Activated CD4-positive, alpha-beta T cell treated with anti-CD3 and anti-CD28 coated beads for 1 hour (primary cell): ENCODE results near the gene UGP2.

ENCODE experiments used
- DNase-seq: peaks from one replicate; pipeline ENCODE4 v3.0.0-alpha.2; 2020

UGP2 gene

DNA sequence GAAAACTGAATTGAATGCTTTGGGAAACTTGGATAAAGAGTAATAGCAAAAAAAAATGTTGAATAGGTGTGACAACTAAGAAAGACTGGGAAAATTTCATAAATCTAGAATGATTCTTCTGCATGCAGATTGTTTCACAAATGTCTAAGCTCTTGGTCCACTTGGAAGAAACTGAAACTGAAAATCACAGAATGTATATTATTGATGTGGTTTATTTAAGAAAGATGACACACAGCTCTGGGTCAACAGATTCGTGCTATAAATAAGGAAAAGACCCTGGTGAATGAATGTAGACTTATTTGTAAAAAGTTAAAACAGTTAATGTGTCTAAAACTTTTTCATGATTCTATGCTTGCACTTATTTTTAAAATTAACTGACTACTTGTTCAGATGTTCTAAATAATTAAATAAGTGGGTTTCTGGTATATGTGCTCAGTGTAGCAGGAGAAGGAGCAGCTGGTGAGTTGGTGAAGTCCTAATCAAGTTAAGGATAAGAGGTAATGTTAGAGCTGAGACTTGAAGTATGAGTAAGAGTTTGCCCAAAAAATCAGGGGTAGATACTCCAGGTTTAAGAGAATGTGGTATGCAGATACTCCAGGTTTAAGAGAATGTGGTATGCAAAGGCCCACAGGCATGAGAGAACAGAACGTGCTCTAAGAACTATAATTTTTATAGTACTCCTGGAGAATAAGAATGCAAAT lies 24.5 kb downstream of the UGP2 start:
- DNase-seq, result no peak

DNA sequence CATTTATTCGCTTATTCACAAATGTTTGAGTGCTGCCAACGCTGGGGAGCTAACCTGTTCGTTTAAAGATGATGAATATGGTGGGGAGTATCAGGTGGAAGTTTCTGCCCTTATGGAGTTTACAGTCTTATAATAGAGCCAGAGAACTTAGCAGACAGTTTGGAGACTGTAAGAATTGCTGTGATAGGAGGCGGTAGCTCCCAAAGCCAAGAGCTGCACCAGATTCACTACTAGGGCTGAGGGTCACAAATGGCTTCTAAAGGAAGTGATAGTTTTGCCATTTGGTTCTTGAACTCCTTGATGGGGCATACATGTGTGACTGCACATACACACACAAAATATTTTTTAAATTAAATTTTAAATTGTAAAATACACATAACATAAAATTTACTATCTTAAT lies 29.0 kb downstream of the UGP2 start:
- DNase-seq, result no peak

DNA sequence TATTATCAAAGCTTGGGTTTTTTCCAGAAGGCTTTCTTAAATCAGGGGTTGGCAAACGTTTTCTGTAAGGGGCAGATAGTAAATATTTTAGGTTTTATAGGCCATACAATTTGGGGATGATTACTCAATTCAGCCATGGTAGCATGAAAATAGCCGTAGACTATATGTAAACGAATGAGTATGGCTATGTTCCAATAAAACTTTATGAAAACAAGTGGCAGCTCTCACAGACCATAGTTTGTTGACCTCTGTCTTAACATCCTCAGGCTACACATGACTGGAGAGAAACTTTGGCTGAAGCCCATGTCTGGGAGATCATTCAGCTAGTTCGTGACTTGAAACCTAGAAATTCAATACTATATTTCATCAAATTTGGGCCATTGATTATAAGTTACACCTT lies 30.2 kb downstream of the UGP2 start:
- DNase-seq, result no peak

DNA sequence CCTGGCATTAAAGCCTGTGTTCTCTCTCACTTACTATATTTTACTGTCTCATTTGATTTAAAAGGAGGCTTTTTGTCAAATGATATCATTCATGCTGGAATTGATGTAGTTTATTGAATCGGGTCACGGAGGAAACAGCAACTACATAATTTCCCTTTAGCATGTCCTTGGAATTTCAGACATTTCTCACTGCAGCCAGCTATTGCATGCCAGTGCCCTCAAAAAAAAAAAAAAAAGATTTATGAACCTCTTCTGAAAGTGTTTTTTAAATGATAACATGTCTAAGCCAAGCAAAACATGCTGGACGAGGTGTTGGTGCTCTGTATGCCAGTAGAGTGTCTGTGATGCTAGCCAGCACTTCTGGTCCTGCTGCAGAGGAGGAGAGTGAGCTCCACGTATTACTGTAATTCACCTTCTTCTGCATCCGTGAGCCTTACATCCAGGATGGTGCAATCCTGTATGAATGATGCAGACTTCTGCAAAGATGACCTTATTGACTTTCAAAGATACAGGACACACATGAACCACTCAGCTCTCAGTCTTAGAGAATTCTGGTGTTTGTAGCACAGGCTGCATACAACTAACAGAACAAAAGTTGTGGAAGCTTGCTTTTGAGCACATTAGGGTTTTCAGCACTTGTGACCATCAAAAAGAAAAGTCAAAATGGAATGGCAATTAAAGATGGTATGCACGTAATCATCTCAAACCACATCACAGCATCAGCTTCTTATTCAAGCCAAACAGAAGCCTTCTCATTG lies 31.1 kb downstream of the UGP2 start:
- DNase-seq, result no peak

DNA sequence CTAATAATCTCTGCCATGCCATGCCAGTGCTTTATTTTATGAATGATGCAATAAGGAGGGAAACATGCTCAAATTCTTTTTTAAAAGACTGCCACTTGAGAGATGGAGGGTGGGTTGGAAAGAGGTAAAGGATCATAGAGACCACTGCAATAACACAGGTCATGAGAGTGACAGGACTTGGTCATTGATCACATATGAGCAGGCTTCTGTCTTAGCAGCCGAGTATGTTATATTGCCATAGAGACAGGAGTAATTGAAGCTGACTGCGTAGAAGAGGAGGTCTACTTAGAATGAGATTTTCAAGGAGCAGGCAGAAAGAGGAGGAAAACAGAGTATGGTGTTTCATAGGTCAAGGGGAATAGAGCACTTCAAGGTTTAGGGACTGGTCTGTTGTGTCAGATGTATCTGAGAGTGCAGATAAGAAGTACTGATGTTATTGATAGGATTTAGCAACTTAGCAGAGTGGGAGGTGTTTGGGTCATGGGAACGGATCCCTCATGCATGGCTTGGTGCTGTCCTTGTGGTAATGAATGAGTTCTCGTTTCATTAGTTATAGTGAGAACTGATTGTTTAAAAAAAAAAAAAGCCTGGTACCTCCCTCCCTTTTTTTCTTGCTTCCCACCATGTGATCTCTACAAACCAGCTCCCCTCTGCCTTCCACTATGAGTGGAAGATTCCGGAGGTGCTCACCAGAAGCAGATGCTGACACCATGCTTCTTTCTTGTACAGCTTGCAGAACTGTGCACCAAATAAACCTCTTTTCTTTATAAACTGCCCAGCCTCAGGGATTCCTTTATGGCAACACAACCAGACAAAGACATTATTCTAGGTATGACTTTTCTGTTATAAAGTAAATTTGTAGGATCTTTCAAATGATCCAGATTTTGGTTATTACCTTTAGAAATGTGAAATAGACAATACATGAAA lies 32.8 kb downstream of the UGP2 start:
- DNase-seq, result no peak

DNA sequence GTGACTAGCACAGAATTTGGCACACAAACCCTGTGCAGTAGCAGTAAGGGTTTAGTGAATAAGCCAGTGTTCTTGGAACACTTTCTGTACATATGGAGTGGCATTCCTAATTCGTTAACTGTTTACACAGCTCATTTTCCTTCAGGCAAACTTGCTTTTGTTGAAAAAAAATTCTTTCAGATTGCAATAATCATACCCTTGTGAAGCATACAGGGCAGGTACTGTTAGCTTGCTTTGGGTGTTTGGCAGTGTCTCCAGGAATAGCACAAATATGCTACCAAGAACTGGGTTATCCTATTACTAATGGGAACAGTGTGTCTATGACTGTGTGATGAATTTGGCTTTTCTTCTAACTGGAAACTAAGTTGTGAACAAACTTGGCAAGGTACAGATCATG lies 33.4 kb downstream of the UGP2 start:
- no peak for DNase-seq

DNA sequence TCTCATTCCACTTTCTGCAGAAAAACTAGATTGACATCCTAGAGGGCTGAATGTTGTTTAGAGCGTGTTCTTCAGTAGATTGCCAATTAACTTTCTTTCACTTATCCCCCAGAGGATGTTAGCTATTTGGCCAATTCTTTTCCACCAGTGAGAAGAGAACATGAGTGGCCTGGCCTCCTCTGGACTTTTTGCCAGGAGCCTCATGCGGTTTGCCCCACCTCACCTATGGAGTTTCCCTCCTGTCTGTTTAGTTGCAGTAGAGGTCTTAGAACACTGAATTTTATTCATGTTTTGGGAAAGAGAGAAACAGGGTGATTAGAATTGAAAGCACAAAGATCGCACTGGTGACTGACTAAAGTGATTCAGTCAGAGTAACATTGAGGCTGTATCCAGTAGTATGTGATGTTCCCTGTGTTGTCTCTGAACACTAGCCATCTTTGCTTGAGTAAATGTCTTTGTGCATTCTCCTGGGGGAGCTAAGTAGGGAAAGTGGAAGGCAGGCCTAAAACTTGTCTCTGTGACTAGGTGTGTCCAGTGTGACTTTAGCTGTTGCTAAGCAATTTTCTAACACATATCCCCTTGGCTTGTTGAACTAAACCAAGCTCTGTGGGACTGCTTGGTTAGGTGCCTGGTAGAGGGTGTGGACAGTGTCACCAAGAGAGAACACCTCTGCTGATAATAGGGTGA lies 34.0 kb downstream of the UGP2 start:
- DNase-seq, result no peak

DNA sequence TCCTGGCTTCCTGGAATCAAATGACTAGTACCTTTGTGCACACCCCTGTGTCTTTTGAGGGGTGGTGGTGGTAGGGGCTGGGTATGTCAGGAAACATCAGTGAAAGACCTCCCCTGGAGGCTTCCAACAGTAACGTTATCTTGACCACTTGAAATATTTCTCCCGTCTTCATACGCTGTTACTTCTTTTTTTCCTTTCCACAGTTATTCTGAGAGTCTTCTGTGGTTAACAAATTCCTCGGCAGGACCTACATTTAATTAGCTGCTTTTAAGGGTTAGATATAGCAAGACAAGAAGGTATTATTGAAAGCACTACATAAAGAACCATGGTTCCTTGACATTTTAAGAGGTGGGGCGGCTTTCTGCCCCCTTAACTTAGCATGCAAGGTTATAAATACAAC lies 34.6 kb downstream of the UGP2 start:
- no peak for DNase-seq

DNA sequence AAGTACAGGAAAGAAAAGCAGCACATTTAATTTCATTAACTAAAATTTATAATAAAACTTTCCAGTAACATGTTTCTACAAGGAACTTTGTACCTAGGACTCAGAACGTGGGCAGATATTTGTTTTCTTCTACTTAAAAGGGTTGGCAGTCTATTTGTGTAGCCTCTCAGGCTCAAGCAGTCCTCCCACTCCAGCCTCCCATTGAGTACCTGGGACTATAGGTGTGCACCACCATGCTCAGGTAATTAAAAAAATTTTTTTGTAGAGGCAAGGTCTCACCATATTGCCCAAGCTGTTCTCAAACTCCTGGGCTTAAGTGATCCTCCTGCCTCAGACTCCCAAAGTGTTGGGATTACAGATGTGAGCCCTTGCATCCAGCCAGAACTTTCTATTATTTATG lies 36.8 kb downstream of the UGP2 start:
- no peak for DNase-seq

DNA sequence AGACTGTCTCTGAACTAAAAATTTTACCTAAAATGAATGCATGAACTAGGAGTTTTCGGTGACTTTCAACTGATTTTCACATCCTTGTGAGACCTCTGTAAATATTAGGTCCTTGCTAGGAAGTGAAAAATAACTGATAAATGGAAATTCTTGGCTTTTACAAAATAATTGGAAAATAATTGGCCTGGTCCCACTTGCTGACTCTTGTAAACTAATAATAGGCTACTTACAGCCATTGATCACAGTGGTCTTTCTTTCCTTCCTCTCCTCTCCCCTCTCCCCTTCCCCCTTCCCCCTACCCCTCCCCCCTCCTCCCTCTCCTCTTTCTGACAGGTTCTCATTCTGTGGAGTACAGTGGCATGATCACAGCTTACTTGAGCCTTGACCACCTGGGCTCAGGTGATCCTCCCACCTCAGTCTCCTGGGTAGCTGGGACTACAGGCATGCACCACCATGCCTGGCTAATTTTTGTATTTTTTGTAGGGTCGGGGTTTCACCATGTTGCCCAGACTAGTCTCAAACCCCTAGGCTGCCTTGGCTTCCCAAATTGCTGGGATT lies 38.3 kb downstream of the UGP2 start:
- no peak for DNase-seq

DNA sequence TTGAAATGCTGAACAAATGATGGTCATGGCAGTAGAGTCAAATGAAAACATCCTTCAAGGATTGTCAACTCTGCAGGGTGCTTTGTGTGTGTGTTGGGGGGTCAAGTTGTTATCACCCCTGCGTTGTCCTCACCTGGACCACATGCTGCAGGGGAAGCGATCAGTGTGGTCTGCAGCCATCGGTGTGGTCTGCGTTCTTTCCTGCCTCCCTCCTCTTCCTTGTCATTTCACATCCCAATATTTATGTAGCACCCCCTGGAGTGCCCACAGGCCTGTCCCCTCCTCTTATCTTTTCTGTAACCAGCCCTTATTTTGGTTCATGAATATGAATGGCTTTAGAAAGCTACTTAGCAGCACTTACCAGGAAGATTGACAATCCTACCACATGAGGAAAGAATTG lies 38.9 kb downstream of the UGP2 start:
- no peak for DNase-seq

DNA sequence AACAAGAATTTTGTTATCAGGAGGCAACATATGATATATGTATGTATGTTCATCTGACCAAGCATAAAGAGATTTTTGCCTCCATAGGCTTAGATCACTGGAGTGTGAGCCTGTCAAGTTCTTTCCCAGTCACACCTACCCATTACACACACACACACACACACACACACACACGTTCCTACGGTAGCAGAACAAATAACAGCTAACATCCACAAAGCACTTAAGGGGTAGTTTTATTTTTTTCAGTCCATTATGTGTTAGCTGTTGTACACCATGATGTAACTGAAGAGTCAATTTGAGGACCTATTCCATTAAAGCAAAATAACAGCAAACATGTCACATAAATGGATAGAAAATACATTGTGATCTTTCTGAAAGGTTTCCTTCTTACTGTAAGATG lies 39.5 kb downstream of the UGP2 start:
- DNase-seq, result no peak

DNA sequence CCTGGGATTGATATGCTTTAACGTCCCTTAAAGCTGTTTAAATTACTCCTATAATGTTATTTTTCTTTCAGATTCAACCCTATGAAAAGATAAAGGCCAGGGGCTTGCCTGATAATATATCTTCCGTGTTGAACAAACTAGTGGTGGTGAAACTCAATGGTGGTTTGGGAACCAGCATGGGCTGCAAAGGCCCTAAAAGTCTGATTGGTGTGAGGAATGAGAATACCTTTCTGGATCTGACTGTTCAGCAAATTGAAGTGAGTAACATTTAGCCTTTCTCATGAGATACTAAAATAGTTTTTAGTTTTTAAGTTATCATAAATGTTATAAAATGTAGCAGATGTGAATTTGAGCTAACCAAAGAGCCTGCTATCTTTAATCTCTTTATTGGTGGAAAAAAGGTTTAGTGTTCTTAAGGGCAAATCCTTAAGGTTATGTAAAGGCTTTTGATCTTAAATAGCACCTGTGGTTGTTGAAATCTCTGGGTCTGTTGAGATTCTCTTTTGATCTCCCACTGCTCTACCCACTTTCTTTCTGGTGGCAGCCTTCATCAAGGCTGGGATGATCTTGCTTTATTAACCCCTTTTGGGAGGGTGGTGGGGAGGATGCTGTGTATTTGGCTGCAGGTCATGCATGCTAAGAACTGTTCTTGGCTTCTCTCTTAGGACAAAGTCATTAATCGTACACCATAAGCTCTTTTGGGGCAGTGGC lies 40.9 kb downstream of the UGP2 start:
- DNase-seq, result no peak

DNA sequence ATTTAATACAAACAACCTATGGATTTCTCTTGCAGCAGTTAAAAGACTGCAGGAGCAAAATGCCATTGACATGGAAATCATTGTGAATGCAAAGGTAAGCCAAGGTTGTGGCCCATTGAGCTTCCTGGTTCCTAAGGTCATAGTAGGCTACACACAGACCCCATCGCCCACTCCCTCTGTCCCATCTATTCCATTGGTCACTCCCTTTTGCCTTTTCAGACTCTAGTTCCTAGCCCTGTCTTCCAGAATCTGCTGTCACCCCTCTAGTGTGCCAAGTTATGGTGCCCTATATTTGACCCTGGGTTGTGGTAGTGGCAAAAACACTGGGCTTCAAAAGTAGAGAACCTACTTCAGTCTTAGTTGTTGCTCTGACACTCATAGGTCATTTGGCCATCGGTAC lies 44.7 kb downstream of the UGP2 start:
- DNase-seq, result no peak

DNA sequence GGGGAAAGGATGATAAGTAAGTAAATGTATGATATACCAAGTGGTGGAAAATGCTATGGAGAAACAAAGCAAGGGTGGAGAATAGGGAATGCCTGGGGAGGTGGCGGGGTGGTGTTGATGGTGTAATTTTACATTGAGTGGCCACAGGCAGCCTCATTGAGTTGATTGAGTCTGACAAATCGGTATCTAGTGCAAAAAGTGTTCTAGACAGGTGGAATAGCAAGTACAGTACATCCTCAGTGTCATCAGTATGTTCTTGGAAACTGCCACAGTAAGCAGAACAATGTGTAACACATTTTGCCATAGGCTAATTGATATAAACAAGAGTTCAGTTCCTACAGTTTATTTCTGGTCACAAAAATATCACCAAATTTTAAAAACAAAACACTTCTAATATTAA lies 46.4 kb downstream of the UGP2 start:
- DNase-seq, result no peak

DNA sequence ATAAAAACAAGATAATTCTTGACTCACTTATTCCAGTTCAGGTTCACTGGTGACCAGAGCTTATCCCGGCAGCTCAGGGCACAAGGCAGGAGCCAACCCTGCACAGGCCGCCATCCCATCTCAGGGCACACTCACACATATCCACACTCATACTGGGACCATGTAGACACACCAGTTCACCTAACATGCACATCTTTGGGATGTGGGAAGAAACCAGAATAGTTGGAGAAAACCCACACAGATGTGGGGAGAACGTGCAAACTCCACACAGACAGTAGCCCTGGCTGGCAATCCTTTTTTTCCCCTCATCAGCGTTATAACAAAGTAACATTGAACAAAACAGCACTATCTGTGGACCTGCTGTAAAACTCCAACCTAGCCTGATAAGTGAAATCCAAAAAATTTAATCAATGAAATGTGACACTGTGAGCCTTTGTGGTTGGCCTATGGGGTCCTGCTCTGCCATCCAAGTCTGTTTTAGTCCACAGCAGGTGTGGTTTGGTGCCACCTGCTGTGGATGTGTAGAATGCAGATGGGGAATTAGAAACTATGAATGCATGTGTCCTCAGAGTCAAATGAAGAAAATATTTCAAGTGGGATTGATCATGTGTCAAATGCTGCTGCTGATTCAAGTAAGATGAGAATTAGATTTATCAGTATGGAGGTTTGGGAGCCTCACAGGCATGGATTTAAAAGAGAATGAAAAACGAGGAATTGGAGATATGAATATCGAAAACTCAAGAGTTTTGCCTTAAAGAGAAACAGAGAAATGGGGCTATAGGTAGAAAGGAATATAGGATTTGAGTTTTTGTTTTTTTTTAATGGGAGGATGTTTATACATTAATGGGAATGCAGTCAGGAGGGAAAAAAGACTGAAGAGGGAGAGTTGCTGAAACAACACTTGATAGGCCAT lies 47.0 kb downstream of the UGP2 start:
- no peak for DNase-seq

DNA sequence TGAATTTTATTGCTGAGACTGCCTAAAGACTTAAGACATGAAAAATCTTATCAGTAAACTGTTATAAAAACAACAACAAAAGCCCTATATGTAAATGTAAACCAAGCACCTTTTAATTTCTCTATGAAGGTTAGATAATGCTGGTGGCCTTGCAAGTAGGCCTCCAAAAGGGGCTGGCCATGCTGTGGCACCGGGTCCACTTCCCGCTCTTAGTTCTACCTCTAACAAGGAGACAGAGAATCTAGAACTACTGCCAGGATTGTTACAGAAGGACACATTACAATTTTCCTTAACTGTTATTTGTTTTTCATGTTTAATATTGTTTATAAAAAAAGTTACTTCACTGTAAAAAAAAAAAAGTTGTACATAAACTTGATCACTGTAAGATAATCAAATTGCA lies 49.0 kb downstream of the UGP2 start:
- no peak for DNase-seq

DNA sequence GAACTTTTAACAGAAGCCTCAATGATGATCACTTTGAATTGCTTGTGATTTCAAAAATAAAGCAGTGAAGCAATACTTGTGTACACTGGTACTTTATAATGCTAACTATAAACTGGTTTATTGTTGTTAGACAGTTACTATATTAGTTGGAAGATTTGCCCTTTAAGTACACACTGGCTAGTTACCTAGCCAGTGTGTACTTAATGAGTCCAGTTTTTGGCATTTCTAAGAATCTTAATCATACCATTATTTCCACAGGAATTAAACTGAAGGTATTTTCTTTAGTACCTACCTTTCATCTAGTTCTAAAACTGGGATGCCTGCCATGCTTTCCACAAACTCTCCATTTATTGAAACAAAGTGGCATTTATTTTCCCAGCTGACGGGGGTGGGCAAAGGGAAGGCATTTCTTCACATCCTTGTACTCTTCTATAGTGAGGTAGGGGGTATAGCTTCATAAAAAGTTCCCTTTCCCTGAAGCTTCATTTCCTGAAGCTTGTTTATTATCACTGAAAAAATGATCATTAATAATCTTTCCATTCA lies 49.9 kb downstream of the UGP2 start:
- DNase-seq, result no peak

DNA sequence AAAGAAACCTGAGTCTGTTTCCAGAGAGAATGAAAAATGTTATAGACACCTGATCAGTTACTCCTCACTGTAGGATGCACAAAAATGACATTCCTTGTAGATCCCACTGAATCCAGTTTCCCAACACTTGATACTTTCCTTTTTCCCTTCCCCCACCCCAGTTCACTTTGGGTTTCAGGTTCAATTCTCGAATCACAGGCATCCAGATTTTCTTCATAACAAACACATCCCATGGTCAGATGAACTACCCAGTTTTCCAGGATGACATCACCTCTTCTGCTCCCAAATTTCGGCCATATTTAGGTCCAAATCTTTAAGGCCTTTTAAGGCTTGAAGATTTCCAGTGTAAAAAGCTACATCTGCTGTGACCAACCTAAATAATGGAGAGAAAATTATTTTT lies 51.5 kb downstream of the UGP2 start:
- no peak for DNase-seq

DNA sequence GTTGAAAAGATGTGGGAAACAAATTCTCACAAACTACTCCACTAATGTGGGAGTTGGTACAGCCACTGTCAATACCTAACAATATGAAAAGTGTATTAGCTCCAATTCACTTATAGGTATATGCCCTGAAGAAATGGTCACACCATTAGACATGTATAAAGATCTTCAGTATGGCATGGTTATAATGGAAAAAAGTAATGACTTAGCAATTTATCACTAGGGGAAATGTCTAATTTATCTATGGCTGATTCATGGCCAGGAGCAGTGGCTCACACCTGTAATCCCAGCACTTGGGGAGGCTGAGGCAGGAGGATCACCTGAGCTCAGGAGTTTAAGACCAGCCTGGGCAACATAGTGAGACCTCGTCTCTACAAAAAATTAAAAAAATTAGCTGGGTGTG lies 52.5 kb downstream of the UGP2 start:
- no peak for DNase-seq

DNA sequence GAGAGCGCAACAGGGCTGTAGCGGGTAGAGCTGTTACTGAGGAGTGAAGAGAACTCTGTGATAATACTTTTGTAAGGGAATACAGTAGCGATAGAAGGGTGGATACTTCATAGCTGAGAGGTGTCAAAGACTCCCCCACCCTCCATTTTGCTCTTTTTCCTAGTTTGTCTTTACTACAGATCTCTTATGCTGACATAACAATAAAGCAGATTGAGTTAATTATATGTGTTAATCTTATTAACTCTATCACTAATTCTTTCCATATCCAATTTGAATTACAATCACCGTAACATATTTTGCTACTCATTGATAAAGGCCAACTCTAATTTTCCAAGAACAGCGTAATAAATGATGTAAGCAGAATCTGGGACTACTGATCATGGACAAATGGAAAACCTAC lies 57.1 kb downstream of the UGP2 start:
- DNase-seq, result no peak
